K562 (cell line): ENCODE results near the gene TMEM63A. TPM values are rescaled to one million over a fixed set of nuclear protein-coding genes. Genes with fewer than 3 reads are reported as not detected.

Source experiments
- ARNT ChIP-seq, 2 experiments: fragments of 450-650 bp; IDR thresholded peaks; 2 replicates each; pipeline ENCODE4 v1.6.1; 2016; ENCODE audit warnings: mild to moderate bottlenecking in 1 of 2
- CHD4 ChIP-seq: fragments of 200-600 bp; sonication (generic); IDR thresholded peaks from 3 replicates; pipeline ENCODE4 v1.6.1; 2012; ENCODE audit warnings: low read depth, mild to moderate bottlenecking, mixed read lengths, low read length, inconsistent platforms; ENCODE audit not compliant: insufficient read depth, insufficient replicate concordance, poor library complexity, severe bottlenecking
- DPF2 ChIP-seq: fragments of 450-650 bp; IDR thresholded peaks from 2 replicates; pipeline ENCODE4 v1.6.1; 2016
- ELF1 ChIP-seq: fragments of 200-800 bp; sonication (Bioruptor generic); IDR thresholded peaks from 2 replicates; pipeline ENCODE4 v1.6.1; 2016; ENCODE audit warnings: missing genetic modification characterization, missing compliant biosample characterization
- FOXK1 ChIP-seq: sonication (generic); formaldehyde crosslinking; IDR thresholded peaks from 2 replicates; pipeline ENCODE4 v1.8.0; 2022; ENCODE audit warnings: missing genetic modification reagents, mild to moderate bottlenecking, borderline replicate concordance
- JUNB ChIP-seq: fragments of 450-650 bp; formaldehyde crosslinking; conservative IDR thresholded peaks from 2 replicates; pipeline ENCODE4 v1.4.0; 2020; ENCODE audit warnings: mild to moderate bottlenecking
- KDM1A ChIP-seq, 2 experiments: fragments of 450-650 bp; IDR thresholded peaks; 2 replicates each; pipeline ENCODE4 v1.6.1; 2016; ENCODE audit warnings: mild to moderate bottlenecking in 2 of 2
- MED1 ChIP-seq: sonication (generic); formaldehyde crosslinking; IDR thresholded peaks from 2 replicates; pipeline ENCODE4 v1.8.1; 2023; ENCODE audit warnings: missing genetic modification reagents, borderline replicate concordance
- OTX1 ChIP-seq: fragments of 450-650 bp; formaldehyde crosslinking; IDR thresholded peaks from 2 replicates; pipeline ENCODE4 v1.4.0; 2022; ENCODE audit warnings: mild to moderate bottlenecking
- TAF1 ChIP-seq: IDR thresholded peaks from 2 replicates; pipeline ENCODE4 v1.6.1; 2011; ENCODE audit warnings: mild to moderate bottlenecking, low read length, moderate library complexity; ENCODE audit not compliant: insufficient read depth, control insufficient read depth, severe bottlenecking; ENCODE audit errors: extremely low read depth
- YBX1 ChIP-seq: fragments of 450-650 bp; IDR thresholded peaks from 2 replicates; pipeline ENCODE4 v1.7.1; 2016; ENCODE audit warnings: mild to moderate bottlenecking
- ZBTB1 ChIP-seq: sonication (generic); formaldehyde crosslinking; IDR thresholded peaks from 2 replicates; pipeline ENCODE4 v1.8.1; 2023; ENCODE audit warnings: missing genetic modification reagents, low read depth, mild to moderate bottlenecking, borderline replicate concordance
- ZFX ChIP-seq: sonication (generic); formaldehyde crosslinking; IDR thresholded peaks from 2 replicates; pipeline ENCODE4 v1.8.0; 2022; ENCODE audit warnings: mild to moderate bottlenecking, missing genetic modification reagents, moderate library complexity
- ZNF584 ChIP-seq: fragments of 200-800 bp; sonication (Bioruptor generic); IDR thresholded peaks from 2 replicates; pipeline ENCODE4 v1.6.1; 2016; ENCODE audit warnings: low read depth, mild to moderate bottlenecking, missing genetic modification characterization, missing compliant biosample characterization
- ZNF696 ChIP-seq: fragments of 250-450 bp; sonication (Bioruptor Pico); conservative IDR thresholded peaks from 2 replicates; pipeline ENCODE4 v1.4.0; 2020; ENCODE audit warnings: mild to moderate bottlenecking, moderate library complexity
- ZNF76 ChIP-seq: fragments of 250-450 bp; sonication (Bioruptor Pico); IDR thresholded peaks from 2 replicates; pipeline ENCODE4 v1.4.0; 2020; ENCODE audit warnings: mild to moderate bottlenecking, moderate library complexity, borderline replicate concordance
- polyA plus RNA-seq, 8 experiments: library from polyadenylated mRNA; depleted of rRNA in 4 of 8; stranded (reverse) in 5 of 8; unstranded in 3 of 8; fragments of >200 nt; fragmentation: Nextera tagmentation in 2 of 8; fragmentation: Illumina TruSeq in 1 of 8; extraction: Ambion mirVana in 2 of 8; extraction: Trizol in 1 of 8; gene quantifications; 2 replicates each; pipeline versions ENCODE4 v1.2.1 to v1.2.3, GENCODE V29; 2011 to 2014; ENCODE audit warnings: inconsistent platforms in 1 of 8, missing spikeins in 1 of 8
- total RNA-seq, 7 experiments: library from RNA; depleted of rRNA in 6 of 7; stranded (reverse); fragments of >200 nt in 6 of 7; fragmentation: Illumina TruSeq in 2 of 7; extraction: Trizol in 2 of 7; gene quantifications; 2 replicates each; pipeline versions ENCODE4 v1.2.1 to v1.2.3, GENCODE V29; 2011 to 2021; ENCODE audit warnings: low replicate concordance in 1 of 7
- TF ChIP-seq, protein P1 (sequence below): fragments of 250-450 bp; sonication (Bioruptor Pico); IDR thresholded peaks from 2 replicates; pipeline ENCODE4 v1.9.0; 2021; ENCODE audit warnings: mild to moderate bottlenecking, inconsistent platforms
- TF ChIP-seq, protein P2 (sequence below): fragments of 450-650 bp; IDR thresholded peaks from 2 replicates; pipeline ENCODE4 v1.6.1; 2017; ENCODE audit warnings: mild to moderate bottlenecking, moderate library complexity
- TF ChIP-seq, protein P3 (sequence below): fragments of 450-650 bp; IDR thresholded peaks from 2 replicates; pipeline ENCODE4 v1.6.1; 2018; ENCODE audit not compliant: partially characterized antibody

Gene TMEM63A
- total and polyA plus RNA-seq, 9 of the 15 experiments (the other 6 are each of a cell fraction or from before 2014, with no cell fraction given): 2.0 to 54.6 (median 17.5) TPM

DNA sequence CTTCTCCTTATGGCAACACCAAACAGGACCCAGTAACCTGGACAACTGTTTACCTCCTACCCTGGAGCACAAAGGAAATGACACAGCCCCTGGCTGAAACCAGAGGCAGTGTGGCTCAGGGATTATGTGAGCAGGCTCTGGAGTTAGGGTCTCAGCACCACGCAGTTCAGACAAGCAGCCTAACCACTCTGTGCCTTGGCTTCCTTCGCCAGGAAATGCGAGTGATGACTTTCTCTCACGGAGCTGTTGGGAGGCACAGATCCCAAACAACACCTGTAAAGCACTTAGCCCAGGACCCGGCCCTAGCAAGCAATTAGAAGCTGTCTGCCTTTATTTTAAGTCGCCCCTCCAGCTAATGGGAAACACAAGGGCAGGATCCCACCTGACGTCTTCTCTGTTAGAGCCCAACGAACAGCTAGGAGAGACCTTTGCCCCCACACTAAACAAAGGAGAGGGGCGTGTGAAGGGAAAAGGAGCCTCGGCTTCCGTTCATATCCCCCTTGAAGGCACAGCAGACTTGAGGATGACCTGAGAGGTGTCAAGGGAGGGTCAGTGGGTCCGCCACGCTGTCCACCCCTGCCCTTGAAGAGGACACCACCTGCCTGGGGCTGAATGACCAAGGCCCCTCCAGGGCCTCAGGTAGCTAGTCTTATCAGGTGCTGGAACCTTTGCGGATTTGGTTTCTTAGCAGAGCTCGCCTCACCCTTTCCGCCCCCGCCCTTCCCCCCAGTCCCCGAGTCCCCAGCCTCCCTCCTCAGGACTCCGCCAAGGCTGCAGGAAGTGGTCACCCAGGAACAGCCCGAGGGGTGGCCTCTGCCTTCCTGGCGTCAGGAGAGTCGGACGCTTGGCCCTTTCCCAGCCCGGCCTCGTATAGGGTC is 860 bp downstream of the TMEM63A start (continued):
- TF ChIP-seq YBX1 (no peak), ZFX (CRISPR knock-in tag) (no peak), ARNT (IDR thresholded peaks at IDR 0.05) (no peak), KDM1A (IDR thresholded peaks at IDR 0.05) (peak in 1 of 2 experiments; percentile 20; a peak in 1 of 4 replicates), ELF1 (0 out of 2 replicates have a peak, but pooled peaks have one; percentile 40), FOXK1 (CRISPR knock-in tag) (no peak), DPF2 (peak; percentile 59; the same call in 1 of the 2 replicates), JUNB (CRISPR knock-in tag) (no peak), TAF1 (peak; percentile 63), ZNF76 (CRISPR knock-in tag) (no peak), ZNF696 (CRISPR knock-in tag) (no peak), MED1 (CRISPR knock-in tag) (no peak), ZBTB1 (CRISPR knock-in tag) (no peak), OTX1 (CRISPR knock-in tag) (0 out of 2 replicates have a peak, but pooled peaks have one; percentile 27), CHD4 (no peak), ZNF584 (no peak)
- TF ChIP-seq, protein P1, sequence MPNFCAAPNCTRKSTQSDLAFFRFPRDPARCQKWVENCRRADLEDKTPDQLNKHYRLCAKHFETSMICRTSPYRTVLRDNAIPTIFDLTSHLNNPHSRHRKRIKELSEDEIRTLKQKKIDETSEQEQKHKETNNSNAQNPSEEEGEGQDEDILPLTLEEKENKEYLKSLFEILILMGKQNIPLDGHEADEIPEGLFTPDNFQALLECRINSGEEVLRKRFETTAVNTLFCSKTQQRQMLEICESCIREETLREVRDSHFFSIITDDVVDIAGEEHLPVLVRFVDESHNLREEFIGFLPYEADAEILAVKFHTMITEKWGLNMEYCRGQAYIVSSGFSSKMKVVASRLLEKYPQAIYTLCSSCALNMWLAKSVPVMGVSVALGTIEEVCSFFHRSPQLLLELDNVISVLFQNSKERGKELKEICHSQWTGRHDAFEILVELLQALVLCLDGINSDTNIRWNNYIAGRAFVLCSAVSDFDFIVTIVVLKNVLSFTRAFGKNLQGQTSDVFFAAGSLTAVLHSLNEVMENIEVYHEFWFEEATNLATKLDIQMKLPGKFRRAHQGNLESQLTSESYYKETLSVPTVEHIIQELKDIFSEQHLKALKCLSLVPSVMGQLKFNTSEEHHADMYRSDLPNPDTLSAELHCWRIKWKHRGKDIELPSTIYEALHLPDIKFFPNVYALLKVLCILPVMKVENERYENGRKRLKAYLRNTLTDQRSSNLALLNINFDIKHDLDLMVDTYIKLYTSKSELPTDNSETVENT (CRISPR knock-in tag): no peak
- TF ChIP-seq, protein P2, sequence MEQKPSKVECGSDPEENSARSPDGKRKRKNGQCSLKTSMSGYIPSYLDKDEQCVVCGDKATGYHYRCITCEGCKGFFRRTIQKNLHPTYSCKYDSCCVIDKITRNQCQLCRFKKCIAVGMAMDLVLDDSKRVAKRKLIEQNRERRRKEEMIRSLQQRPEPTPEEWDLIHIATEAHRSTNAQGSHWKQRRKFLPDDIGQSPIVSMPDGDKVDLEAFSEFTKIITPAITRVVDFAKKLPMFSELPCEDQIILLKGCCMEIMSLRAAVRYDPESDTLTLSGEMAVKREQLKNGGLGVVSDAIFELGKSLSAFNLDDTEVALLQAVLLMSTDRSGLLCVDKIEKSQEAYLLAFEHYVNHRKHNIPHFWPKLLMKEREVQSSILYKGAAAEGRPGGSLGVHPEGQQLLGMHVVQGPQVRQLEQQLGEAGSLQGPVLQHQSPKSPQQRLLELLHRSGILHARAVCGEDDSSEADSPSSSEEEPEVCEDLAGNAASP: no peak
- TF ChIP-seq, protein P3, sequence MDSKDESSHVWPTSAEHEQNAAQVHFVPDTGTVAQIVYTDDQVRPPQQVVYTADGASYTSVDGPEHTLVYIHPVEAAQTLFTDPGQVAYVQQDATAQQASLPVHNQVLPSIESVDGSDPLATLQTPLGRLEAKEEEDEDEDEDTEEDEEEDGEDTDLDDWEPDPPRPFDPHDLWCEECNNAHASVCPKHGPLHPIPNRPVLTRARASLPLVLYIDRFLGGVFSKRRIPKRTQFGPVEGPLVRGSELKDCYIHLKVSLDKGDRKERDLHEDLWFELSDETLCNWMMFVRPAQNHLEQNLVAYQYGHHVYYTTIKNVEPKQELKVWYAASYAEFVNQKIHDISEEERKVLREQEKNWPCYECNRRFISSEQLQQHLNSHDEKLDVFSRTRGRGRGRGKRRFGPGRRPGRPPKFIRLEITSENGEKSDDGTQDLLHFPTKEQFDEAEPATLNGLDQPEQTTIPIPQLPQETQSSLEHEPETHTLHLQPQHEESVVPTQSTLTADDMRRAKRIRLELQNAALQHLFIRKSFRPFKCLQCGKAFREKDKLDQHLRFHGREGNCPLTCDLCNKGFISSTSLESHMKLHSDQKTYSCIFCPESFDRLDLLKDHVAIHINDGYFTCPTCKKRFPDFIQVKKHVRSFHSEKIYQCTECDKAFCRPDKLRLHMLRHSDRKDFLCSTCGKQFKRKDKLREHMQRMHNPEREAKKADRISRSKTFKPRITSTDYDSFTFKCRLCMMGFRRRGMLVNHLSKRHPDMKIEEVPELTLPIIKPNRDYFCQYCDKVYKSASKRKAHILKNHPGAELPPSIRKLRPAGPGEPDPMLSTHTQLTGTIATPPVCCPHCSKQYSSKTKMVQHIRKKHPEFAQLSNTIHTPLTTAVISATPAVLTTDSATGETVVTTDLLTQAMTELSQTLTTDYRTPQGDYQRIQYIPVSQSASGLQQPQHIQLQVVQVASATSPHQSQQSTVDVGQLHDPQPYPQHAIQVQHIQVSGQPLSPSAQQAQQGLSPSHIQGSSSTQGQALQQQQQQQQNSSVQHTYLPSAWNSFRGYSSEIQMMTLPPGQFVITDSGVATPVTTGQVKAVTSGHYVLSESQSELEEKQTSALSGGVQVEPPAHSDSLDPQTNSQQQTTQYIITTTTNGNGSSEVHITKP: peak; percentile 23
